HG02798 (cell line): ENCODE data around the gene SGSH.
"Not testable (repeated sequence)": the region's sequence is repeated elsewhere in the genome, so short reads cannot be mapped to it uniquely, and the experiment has no call there.

ENCODE experiments used
- ATAC-seq: cut with Tn5 transposase; IDR thresholded peaks from one replicate; pipeline ENCODE4 v1.9.1; 2021; ENCODE audit warnings: mild to moderate bottlenecking; ENCODE audit not compliant: unreplicated experiment, poor library complexity

The SGSH gene

GRCh38 chr17:80254396-80255251, 34.5 kb upstream of the SGSH start:
- peak; percentile 52 for ATAC-seq

- ATAC-seq, result no peak
Observed at GRCh38 chr17:80253631-80254395, 33.7 kb upstream of the SGSH start.

DNA sequence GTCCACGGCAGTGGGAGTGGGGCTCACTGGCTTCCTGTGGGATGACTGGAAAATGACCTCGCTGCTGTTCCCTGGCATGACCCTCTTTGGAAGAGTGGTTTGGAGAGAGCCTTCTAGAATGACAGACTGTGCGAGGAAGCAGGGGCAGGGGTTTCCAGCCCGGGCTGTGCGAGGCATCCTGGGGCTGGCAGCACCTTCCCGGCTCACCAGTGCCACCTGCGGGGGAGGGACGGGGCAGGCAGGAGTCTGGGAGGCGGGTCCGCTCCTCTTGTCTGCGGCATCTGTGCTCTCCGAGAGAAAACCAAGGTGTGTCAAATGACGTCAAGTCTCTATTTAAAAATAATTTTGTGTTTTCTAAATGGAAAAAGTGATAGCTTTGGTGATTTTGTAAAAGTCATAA, 32.7 kb upstream of the SGSH start:
- ATAC-seq, result no peak

DNA sequence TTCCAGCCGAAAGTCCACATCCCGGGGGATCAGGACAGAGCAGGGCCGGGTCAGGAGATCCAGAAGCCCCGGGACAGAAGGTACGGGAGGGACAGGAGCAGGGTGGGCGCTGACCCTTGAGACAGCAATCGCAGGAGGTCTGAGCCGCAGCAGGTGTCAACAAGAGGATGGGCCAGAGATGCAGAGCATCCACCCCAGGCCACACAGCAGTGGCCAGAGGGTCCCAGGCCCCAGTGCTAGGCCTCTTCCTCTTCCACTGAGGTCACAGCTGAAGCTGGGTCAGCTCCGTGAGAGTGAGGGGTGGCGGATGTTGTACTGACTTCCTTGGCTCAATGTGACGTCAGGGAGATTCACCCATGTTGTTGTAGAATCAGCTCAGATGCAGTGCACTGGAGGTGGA, 31.8 kb upstream of the SGSH start:
- ATAC-seq, result no peak

GRCh38 chr17:80248894-80249710, 29.0 kb upstream of the SGSH start:
- no peak for ATAC-seq

DNA sequence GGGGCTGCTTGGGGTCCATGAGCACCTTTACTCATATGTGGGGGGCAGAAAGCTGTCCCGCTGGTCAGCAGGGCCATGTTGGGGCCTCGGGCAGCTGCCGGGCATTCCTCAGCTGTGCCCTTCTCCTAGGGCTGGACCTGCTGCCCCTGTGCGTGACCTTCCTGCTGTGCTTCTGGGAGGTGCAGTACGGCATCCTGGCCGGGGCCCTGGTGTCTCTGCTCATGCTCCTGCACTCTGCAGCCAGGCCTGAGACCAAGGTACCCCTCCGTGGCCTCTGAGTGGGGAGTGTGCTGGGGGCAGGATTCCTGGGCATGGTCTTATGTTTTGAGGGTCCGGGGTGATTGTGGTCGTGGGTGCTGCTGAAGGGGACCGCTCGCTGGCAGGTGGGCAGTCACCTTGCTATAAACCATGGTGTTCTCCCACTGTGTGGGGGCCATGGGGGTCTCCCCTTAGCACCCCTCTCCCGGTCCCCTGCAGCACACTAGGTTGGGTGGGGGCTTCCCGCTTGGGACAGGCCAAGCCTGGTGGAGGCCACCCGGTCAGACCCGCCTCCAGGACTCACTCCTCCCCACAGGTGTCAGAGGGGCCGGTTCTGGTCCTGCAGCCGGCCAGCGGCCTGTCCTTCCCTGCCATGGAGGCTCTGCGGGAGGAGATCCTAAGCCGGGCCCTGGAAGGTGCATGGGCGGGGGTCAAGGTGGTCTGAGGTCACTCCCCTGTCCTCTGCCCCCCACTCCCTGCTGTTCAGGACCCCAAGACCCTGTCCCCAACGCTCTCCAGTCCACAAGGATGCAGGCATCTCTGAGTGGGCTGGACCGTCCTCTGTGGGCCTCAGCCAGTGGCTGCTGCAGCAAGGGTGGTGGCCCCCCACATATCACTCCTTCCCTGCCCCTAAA, 28.1 kb upstream of the SGSH start:
- no peak for ATAC-seq

DNA sequence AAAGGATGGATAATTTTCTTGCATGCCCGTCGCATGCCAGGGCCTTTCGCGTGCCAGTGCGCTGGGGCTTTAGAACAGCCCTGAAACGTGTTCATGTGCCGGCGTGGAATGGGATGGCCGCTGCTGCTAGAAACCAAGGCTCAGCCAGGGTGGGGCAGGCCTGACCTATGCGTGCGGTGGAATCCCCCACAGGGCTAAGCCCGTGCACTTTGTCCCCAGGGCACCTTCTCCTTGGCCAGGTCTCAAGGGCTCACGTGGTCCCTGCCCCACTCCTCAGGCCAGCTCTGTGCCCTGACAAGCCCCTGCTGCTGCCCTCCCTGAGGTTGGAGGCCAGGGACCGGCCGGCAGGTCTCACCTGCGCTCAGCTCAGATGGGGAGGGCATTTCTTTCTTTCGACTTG, 27.4 kb upstream of the SGSH start:
- no peak for ATAC-seq

DNA sequence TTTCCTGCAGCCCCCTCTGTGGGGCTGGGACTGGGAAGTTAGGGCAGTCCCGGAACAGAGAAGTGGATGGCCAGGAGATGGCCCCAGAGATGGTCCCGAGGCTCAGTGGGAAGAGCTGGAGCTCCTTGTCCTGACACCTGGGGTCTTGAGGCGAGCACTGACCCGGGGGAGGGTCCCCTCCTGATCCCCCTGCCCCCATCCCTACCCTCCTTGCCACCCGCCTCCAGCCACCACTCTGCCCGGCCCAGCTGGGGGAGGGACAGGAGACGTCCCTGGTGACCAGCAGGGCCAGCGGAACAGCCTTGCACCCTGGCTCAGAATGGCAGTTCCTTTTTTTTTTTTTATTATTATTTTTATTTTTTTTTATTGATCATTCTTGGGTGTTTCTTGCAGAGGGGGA, 26.6 kb upstream of the SGSH start:
- no peak for ATAC-seq

DNA sequence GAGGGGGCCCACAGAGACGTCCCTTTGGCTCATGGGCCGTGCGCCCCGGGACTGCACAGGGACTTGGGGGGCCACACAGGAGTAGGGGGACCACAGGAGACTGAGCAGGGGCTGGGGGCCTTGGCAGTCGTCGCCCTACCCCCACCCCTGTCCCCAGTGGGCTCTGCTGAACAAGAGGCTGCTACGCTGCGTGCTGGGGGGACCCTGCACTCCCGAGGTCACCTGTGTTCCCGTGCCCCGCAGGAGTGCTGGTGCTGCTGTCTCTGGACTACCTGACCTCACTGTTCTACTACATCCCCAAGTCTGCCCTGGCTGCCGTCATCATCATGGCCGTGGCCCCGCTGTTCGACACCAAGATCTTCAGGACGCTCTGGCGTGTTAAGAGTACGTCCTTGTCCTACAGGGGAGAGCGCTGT, 26.1 kb upstream of the SGSH start:
- ATAC-seq, result no peak

DNA sequence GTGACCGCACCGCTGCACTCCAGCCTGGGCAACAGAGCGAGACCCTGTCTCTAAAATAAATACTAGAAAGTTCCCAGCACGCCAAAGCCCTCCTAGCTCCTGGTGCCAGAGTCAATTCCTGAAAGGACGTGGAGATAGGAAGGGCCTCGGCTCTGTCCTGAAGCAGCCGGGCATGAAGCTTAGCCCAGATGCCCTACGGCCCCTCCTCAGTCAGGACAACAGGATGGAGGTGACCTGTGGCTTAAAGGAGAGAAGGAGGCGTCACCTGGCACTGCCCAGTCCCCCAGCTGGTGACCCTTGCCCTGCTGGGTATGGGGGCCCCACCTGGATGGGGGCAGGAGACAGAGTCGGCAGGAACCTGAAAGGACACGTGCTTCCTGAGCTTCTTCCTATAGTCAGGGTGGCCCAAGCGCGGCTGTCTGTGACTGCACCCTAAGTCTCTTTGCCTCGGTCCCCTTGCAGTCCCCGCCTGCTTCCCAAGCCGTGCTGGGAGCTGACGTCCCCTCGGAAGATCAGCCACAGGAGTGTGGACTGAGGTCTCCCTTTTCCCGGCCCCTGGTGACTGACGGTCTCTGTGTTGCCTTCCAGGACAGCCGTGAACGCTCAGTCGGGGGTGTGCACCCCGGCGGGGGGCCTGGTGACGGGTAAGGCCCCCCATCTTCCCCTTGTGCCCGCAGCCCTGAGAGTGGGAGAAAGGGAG, 25.6 kb upstream of the SGSH start:
- no peak for ATAC-seq

GRCh38 chr17:80244871-80245509, 24.9 kb upstream of the SGSH start:
- no peak for ATAC-seq

DNA sequence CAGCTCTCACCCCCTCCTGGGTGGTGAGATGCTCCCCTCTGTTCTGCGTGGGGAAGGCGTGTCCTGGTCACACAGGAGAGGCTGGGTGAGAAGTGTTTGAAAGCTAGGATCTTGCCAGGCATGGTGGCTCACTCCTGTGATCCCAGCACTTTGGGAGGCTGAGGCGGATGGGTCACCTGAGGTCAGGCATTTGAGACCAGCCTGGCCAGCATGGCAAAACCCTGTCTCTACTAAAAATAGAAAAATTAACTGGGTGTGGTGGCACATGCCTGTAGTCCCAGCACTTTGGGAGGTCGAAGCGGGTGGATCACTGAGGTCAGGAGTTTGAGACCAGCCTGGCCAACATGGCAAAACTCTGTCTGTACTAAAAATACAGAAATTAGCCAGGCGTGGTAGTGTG, 24.3 kb upstream of the SGSH start:
- ATAC-seq, result not testable (repeated sequence)

GRCh38 chr17:80243526-80244433, 23.6 kb upstream of the SGSH start:
- ATAC-seq, result no peak

DNA sequence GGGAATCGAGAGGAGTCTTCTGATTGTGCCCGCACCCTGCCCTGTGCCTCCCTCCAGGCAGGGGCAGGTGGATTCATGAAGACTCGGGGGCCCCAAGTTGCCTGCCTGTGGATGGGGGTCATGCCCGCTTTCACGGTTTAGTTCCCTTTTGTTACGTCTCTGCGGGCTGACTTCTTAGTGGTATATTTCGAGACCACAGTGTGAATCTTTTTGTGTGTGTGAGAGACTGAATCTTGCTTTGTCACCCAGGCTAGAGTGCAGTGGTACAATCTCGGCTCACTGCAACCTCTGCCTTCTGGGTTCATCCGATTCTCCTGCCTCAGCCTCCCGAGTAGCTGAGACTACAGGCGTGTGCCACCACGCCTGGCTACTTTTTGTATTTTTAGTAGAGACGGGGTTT, 22.4 kb upstream of the SGSH start:
- no peak for ATAC-seq

GRCh38 chr17:80237386-80237785, 17.3 kb upstream of the SGSH start:
- no peak for ATAC-seq

DNA sequence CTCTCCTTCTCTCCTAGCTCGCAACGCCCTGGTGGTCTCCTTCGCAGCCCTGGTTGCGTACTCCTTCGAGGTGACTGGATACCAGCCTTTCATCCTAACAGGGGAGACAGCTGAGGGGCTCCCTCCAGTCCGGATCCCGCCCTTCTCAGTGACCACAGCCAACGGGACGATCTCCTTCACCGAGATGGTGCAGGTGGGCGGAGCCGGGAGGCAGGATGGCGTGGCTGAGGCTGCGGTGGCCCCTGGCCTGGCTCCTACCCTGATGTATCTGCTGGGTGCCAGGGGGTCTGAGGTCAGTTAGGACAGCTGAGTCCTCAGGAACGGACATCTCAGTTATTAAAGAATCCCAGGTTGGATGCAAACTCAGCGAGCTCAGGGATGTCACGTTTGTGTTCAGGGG, 16.8 kb upstream of the SGSH start:
- no peak for ATAC-seq

DNA sequence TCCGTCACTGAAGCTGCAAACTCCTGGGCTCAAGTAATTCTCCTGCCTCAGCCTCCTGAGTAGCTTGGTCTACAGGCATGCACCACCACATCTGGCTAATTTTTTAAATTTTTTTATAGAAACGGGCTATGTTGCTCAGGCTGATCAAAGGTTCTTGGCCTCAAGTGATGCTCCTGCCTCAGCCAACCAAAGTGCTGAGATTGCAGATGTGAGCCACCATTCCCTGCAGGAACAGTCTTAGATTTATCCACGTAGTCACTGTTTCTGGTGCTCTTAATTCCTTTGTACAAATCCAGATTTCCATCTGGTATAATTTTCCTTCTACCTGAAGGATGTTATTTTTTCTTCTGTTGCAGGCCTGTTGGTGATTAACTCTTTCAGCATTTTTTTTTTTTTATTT, 13.1 kb upstream of the SGSH start:
- no peak for ATAC-seq

GRCh38 chr17:80232438-80232837, 12.3 kb upstream of the SGSH start:
- no peak for ATAC-seq
